ENCODE results near the gene ABHD16A. TPM values are rescaled to one million over a fixed set of nuclear protein-coding genes. Genes with fewer than 3 reads are reported as not detected.

ABHD16A gene
- total and polyA plus RNA-seq, 2 of the 13 experiments (the other 11 are each of a cell fraction or from before 2014, with no cell fraction given) = 43.5 to 45.4 TPM

- TF ChIP-seq SKIL (CRISPR knock-in tag; IDR thresholded peaks at IDR 0.05; ENCODE audit: borderline replicate concordance) (peak; percentile 73), ZNF75D (CRISPR knock-in tag; IDR thresholded peaks at IDR 0.05; ENCODE audit: borderline replicate concordance) (peak; percentile 90; the same call in 1 of the 2 replicates), NRL (CRISPR knock-in tag; IDR thresholded peaks at IDR 0.05; ENCODE audit: borderline replicate concordance) (peak; percentile 98), DPF2 (CRISPR knock-in tag; IDR thresholded peaks at IDR 0.05; ENCODE audit: borderline replicate concordance, low read depth) (no peak; the same call in 1 of the 2 replicates), GPBP1L1 (CRISPR knock-in tag; IDR thresholded peaks at IDR 0.05) (no peak), FUBP1 (CRISPR knock-in tag; IDR thresholded peaks at IDR 0.05; ENCODE audit: borderline replicate concordance) (no peak), ZNF441 (CRISPR knock-in tag; IDR thresholded peaks at IDR 0.05; ENCODE audit: borderline replicate concordance) (peak; percentile 94), ZMYM3 (CRISPR knock-in tag; IDR thresholded peaks at IDR 0.05) (no peak; the same call in 1 of the 2 replicates), ZNF446 (CRISPR knock-in tag; IDR thresholded peaks at IDR 0.05) (peak; percentile 99), NR3C1 (CRISPR knock-in tag; IDR thresholded peaks at IDR 0.05) (no peak), CREM (IDR thresholded peaks at IDR 0.05) (peak; percentile 52), CREM (CRISPR knock-in tag; IDR thresholded peaks at IDR 0.05) (no peak), HMGA1 (CRISPR knock-in tag; conservative IDR thresholded peaks at IDR 0.05) (no peak), CHD4 (IDR thresholded peaks at IDR 0.05; ENCODE audit: borderline replicate concordance, low read length) (no peak), EZH2 (conservative IDR thresholded peaks at IDR 0.05; ENCODE audit: low read depth, low read length) (no peak), MIER3 (CRISPR knock-in tag; IDR thresholded peaks at IDR 0.05; ENCODE audit: borderline replicate concordance) (no peak; the same call in 1 of the 2 replicates), FIP1L1 (IDR thresholded peaks at IDR 0.05; ENCODE audit: borderline replicate concordance, insufficient read depth, low read depth, low read length) (0 out of 2 replicates have a peak, but pooled peaks have one; percentile 34), PLRG1 (conservative IDR thresholded peaks at IDR 0.05) (no peak)
- TF ChIP-seq, protein P1, sequence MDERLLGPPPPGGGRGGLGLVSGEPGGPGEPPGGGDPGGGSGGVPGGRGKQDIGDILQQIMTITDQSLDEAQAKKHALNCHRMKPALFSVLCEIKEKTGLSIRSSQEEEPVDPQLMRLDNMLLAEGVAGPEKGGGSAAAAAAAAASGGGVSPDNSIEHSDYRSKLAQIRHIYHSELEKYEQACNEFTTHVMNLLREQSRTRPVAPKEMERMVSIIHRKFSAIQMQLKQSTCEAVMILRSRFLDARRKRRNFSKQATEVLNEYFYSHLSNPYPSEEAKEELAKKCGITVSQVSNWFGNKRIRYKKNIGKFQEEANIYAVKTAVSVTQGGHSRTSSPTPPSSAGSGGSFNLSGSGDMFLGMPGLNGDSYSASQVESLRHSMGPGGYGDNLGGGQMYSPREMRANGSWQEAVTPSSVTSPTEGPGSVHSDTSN (CRISPR knock-in tag; IDR thresholded peaks at IDR 0.05) = peak; percentile 69
- TF ChIP-seq, protein P2, sequence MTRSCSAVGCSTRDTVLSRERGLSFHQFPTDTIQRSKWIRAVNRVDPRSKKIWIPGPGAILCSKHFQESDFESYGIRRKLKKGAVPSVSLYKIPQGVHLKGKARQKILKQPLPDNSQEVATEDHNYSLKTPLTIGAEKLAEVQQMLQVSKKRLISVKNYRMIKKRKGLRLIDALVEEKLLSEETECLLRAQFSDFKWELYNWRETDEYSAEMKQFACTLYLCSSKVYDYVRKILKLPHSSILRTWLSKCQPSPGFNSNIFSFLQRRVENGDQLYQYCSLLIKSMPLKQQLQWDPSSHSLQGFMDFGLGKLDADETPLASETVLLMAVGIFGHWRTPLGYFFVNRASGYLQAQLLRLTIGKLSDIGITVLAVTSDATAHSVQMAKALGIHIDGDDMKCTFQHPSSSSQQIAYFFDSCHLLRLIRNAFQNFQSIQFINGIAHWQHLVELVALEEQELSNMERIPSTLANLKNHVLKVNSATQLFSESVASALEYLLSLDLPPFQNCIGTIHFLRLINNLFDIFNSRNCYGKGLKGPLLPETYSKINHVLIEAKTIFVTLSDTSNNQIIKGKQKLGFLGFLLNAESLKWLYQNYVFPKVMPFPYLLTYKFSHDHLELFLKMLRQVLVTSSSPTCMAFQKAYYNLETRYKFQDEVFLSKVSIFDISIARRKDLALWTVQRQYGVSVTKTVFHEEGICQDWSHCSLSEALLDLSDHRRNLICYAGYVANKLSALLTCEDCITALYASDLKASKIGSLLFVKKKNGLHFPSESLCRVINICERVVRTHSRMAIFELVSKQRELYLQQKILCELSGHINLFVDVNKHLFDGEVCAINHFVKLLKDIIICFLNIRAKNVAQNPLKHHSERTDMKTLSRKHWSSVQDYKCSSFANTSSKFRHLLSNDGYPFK (CRISPR knock-in tag; IDR thresholded peaks at IDR 0.05; ENCODE audit: borderline replicate concordance) = peak; percentile 88; the same call in 1 of the 2 replicates
These were observed 36.7 kb upstream of the ABHD16A start, which contains the start of gene MSH5 (continued) for GRCh38 chr6:31739639-31740396.
